HUES64 (cell line): ENCODE results near the gene DMRTC1B. TPM values are rescaled to one million over a fixed set of nuclear protein-coding genes. Genes with fewer than 3 reads are reported as not detected.
"Not testable (repeated sequence)": the region's sequence is repeated elsewhere in the genome, so short reads cannot be mapped to it uniquely, and the experiment has no call there.

Experiments used
- H3K27ac ChIP-seq: 2 replicates; pipeline ENCODE4 v1.7.0; 2013; ENCODE audit warnings: low read depth, low read length, inconsistent platforms
- H3K27me3 ChIP-seq: 2 replicates; pipeline ENCODE4 v1.6.1; 2013; ENCODE audit warnings: mild to moderate bottlenecking, low read length; ENCODE audit not compliant: insufficient read depth
- H3K36me3 ChIP-seq: 2 replicates; pipeline ENCODE4 v1.6.1; 2013; ENCODE audit warnings: mild to moderate bottlenecking, low read length; ENCODE audit not compliant: insufficient read depth
- H3K4me1 ChIP-seq: 2 replicates; pipeline ENCODE4 v1.6.1; 2013; ENCODE audit warnings: mild to moderate bottlenecking, low read length, moderate library complexity; ENCODE audit not compliant: insufficient read depth
- H3K4me3 ChIP-seq: 2 replicates; pipeline ENCODE4 v1.5.1; 2013; ENCODE audit warnings: mild to moderate bottlenecking, low read length, moderate library complexity
- H3K9ac ChIP-seq: 2 replicates; pipeline ENCODE4 v1.6.1; 2013; ENCODE audit warnings: mild to moderate bottlenecking, low read depth, low read length
- H3K9me3 ChIP-seq: 2 replicates; pipeline ENCODE4 v1.6.1; 2013; ENCODE audit warnings: low read depth, low read length; ENCODE audit not compliant: insufficient read depth
- WGBS: fragments of 150-250, 120-280 bp; methylation state at CpG from one replicate; pipeline ENCODE4 v1.1.7; 2013; ENCODE audit warnings: missing lambda C conversion rate; 5-methylcytosine and 5-hydroxymethylcytosine counted together
- polyA plus RNA-seq, 2 experiments: library from polyadenylated mRNA; stranded (reverse); fragments of 50-300 nt; gene quantifications; one replicate each; pipeline ENCODE4 v1.2.3, GENCODE V29; 2013

Gene DMRTC1B, protein sequence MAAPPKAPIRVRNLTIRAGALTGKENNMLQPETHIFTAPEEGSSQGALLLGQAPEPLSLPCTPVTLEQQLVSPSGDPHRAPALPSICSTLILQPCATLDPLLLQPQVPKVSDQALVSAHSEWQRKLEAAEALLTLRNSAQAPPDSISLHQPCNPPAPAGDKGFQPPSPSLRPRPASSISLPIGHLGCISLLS
- 0.20 TPM for polyA plus RNA-seq (2013, experiment 1 of 2)
- 0.89 TPM for polyA plus RNA-seq (2013, experiment 2 of 2)

DNA sequence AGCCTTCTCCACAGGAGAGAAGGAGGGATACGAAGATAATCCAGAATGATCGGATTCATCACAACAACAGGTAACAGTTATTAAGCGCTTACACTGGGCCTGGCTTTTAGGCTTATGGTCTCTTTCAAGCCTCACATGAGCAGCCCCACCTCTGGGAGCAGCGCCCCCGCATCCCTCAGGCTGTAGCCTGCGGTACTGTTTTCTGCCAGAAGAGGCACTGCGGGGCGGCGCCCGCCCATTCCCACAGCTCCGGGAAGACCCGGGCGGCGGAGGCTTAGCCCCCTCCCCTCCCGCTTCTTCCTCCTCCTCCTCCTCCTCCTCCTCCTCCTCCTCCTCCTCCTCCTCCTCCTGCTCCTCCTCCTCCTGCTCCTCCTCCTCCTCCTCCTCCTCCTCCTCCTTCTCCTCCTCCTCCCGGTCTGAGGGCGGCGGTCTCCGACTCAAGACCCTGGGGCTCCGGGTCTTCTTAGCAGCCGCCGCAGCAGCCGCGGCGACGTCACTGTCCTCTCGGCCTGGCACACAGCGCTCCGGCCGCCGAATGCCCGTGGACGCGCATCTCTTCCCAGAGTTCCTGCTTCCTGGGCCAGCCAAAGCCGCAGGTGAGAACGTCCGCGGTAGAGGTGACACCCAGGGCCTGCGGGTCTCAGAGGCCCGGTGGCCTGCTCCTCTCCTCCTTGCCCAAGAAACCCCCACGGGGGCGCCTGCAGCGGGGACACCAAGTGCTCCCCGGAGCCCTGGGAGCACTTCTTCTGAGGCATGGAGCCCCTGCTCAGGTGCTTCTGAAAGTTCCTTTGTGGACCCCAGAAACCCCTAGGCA lies at the start of gene DMRTC1B:
Gene DMRTC1B (plus strand): TSS at position 238 of the 814 bp plus-strand sequence. CDS start 68,246 bp downstream, outside the sequence.
- H3K9me3 ChIP-seq, H3K9ac ChIP-seq, H3K27me3 ChIP-seq, H3K36me3 ChIP-seq, H3K4me1 ChIP-seq, H3K27ac ChIP-seq, H3K4me3 ChIP-seq: not testable (repeated sequence)
- no CpG with 5 or more reads among the region's 44 CpGs for WGBS

DNA sequence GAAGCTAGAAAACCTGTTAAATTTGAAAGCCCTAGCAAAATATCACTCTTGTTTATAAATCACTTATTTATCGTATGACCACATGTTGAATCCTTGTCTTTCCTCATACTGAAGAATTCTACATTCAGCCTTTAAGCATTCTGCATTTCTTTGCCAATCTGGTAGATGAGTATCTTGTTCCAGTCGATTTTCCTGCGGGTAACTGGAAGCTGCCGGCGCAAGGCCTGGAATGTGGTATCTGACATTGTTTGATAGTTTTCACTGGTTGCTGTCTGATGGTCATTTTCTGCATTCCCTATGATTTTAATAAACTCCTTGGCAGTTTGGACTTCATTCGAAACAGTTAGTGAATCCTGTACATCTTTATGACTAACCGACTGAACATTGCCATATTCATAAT lies 48.8 kb upstream of the DMRTC1B start:
- Histone ChIP-seq H3K27ac (no peak overlapping the region), H3K9ac (no peak overlapping the region), H3K27me3 (no peaks in the 10 kb centered on the region), H3K4me1 (no peaks in the 10 kb centered on the region), H3K9me3 (no peaks in the 10 kb centered on the region), H3K4me3 (no peak overlapping the region), H3K36me3 (no peaks in the 10 kb centered on the region)
- 93% methylated on average over 7 of the region's 7 CpGs for WGBS

DNA sequence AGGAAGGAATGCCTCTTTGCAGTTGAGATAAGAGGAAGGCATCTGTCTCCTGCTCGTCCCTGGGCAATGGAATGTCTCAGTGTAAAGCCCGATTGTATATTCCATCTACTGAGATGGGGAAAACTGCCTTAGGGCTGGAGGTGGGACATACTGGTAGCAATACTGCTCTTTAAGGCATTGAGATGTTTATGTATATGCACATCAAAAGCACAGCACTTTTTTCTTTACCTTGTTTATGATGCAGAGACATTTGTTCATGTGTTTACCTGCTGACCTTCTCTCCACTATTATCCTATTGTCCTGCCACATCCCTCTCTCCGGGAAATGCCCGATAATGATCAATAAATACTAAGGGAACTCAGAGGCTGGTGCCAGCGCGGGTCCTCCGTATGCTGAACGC lies 43.1 kb upstream of the DMRTC1B start:
- H3K36me3 ChIP-seq, H3K4me3 ChIP-seq, H3K27me3 ChIP-seq, H3K9me3 ChIP-seq, H3K9ac ChIP-seq, H3K27ac ChIP-seq, H3K4me1 ChIP-seq: not testable (repeated sequence)
- 53% methylated on average over 8 of the region's 8 CpGs for WGBS

DNA sequence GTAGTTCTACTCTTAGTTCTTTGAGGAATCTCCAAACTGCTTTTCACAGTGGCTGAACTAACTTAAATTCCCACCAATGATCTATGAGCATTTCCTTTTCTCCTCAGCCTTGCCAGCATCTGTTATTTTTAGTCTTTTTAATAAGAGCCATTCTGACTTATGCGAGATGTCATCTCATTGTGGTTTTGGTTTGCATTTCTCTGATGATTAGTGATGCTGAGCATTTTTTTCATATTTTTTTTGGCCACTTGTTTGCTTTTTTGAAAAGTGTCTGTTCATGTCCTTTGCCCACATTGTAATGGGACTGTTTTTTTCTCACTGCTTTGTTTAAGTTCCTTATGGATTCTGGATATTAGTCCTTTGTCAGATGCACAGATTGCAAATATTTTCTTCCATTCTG lies 41.1 kb upstream of the DMRTC1B start:
- H3K27me3 ChIP-seq: no peaks in the 10 kb centered on the region
- H3K9ac ChIP-seq: no peak overlapping the region
- H3K27ac ChIP-seq: no peak overlapping the region
- H3K36me3 ChIP-seq: no peaks in the 10 kb centered on the region
- no peaks in the 10 kb centered on the region for H3K9me3 ChIP-seq
- WGBS: 100% methylated on average over 1 of the region's 1 CpG
- H3K4me1 ChIP-seq: no peaks in the 10 kb centered on the region
- H3K4me3 ChIP-seq: no peak overlapping the region

DNA sequence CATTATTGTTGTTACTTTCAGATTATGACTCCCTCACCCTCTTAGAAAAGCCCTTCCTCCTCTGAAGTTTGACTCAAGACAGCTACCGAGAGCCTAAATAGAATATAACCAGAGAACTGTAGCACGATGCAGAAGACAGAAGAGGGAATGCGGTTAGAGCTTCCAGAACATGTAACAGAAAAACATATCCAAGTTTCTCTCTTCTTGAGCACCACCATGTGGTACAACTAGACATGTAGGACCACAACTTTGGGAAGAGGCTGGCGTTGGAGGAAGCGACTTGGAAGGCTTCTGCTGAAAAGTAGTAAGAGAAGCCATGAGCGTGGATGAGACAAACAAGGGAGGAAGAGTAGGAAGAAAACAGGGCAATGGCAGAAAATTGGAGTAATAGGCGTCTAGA lies 31.1 kb upstream of the DMRTC1B start:
- no CpG with 5 or more reads among the region's 7 CpGs for WGBS

DNA sequence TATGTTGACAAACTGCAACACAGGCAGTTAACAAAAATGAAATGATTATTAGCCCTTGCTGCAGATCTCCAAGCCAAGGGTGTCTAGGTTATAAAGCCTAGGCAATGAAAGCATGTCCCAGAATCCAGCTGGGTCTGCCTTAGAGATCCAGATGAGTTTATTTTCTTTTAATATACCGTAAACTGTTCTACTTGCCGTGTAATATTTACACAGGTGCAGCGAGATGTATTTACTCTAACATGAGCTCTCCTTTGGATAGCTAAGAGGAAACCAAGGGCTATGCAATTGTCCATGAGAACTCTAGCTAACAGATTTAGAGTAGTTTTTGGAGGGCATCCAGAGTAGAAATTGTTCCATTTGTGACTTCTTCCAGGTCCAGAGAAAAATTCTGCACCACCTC lies 28.1 kb upstream of the DMRTC1B start:
- H3K4me1 ChIP-seq, H3K9ac ChIP-seq, H3K9me3 ChIP-seq, H3K4me3 ChIP-seq, H3K36me3 ChIP-seq, H3K27me3 ChIP-seq, H3K27ac ChIP-seq: not testable (repeated sequence)
- no CpG with 5 or more reads among the region's 3 CpGs for WGBS

More for the DNA sequence above, 31.1 kb upstream of the DMRTC1B start:
- H3K4me3 ChIP-seq, H3K9ac ChIP-seq, H3K27ac ChIP-seq, H3K27me3 ChIP-seq, H3K36me3 ChIP-seq, H3K9me3 ChIP-seq, H3K4me1 ChIP-seq: not testable (repeated sequence)

DNA sequence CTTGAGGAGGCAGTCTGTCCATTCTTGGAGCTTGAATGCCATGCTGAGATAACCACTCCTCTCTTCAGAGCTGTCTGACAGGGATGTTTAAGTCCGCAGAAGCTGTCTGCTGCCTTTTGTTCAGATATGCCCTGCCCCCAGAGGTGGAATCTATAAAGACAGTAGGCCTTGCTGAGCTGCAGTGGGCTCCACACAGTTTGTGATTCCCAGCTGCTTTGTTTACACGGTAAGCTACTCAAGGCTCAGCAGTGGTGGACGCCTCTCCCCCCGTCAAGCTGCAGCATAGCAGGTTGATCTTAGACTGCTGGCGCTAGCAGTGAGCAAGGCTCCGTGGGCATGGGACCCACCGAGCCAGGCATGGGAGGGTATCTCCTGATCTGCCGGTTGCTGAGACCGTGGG lies 16.2 kb upstream of the DMRTC1B start:
- not testable (repeated sequence) for H3K27me3 ChIP-seq, H3K36me3 ChIP-seq, H3K4me1 ChIP-seq, H3K9me3 ChIP-seq, H3K4me3 ChIP-seq, H3K27ac ChIP-seq, H3K9ac ChIP-seq
- no CpG with 5 or more reads among the region's 9 CpGs for WGBS

DNA sequence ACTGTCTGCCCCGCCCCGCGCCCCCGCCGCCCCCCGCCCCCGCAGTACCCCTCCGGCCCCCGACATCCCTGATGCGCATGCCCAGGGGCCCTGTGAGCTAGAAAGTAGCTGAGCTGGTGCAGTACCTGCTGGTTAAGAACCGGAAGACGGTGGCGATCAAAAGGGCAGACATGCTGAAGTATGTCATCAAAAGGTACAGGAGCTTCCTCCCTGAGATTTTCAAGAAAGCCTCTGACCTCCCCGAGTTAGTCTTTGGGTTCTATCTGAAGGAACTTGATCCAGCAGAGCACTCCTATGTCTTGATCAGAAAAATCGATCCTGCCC lies 739 bp downstream of the DMRTC1B start:
- no CpG with 5 or more reads among the region's 15 CpGs for WGBS
- H3K9ac ChIP-seq, H3K4me3 ChIP-seq, H3K27ac ChIP-seq, H3K9me3 ChIP-seq, H3K4me1 ChIP-seq, H3K36me3 ChIP-seq, H3K27me3 ChIP-seq: not testable (repeated sequence)

DNA sequence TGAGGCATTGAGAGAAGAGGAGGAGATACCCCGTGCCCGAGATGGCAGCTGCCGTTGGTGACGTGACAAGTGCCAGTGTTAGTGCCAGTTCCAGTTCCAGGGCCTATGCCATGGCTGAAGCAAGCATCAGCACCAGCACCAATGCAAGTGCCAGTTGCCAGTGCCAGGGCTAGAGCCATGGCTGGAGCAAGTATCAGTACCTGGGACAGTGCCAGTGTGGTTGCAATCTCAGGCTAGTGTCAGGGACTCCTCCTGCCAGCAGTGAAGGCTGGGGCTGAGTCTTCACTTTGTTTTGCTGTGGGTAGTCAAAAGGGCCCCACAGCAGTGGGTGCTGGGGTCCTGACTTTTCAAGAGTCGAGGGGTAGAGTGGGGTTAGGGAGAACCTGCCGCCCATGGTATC lies 1.5 kb downstream of the DMRTC1B start:
- WGBS: no CpG with 5 or more reads among the region's 6 CpGs
- not testable (repeated sequence) for H3K9me3 ChIP-seq, H3K9ac ChIP-seq, H3K27ac ChIP-seq, H3K4me3 ChIP-seq, H3K4me1 ChIP-seq, H3K36me3 ChIP-seq, H3K27me3 ChIP-seq

DNA sequence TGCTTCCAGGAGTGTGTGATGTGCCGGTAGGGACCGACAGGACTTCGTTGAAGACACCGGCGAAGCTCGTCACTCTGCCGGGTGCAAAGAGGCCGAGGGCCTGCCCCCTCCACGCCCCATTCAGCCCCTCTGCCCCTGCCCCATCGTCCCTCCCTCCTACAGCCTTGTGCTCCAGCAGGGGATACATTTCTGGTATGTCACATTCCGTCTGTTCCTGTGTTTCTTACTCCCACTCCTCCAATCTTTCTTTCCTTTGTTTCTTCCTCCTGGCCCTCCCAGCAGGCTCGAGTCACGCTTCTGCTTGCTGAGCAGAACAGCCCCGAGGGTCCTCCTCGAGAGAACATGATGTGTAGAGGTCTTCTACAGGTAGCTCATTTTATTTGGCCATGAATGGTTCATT lies 5.9 kb downstream of the DMRTC1B start, which contains the start of gene FAM236B:
Gene FAM236B (minus strand): TSS at position 101 of the 400 bp plus-strand sequence. CDS start 100 bp downstream, at position 1.
- H3K27ac ChIP-seq, H3K9ac ChIP-seq, H3K4me3 ChIP-seq, H3K27me3 ChIP-seq, H3K36me3 ChIP-seq, H3K9me3 ChIP-seq, H3K4me1 ChIP-seq: not testable (repeated sequence)
- WGBS: no CpG with 5 or more reads among the region's 15 CpGs

DNA sequence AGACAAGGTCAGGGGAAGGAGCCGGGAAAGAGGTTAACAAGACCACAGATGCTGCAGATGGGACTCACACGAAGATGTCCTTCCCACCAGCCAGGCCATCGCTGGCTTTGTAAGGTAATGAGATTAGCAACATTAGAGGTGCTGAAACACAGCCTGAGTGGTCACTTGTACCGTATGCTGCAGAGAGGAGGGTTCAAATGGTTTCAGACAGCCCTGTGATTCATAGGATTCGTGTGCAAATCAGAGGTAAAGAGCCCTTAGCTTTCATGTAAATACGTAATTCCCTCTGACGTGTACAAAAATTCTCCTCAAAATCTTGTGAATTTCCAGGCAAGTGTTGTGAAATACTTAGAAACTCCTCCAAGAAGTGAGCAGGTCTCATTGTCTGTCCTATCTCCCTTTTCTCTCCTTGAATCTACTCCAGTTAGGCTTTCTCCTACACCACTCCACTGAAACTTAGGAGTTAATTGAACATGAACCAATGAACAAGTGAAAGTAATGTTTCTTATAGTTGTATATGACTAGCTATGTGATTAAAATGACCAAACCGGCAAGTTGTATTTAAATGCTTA lies 6.8 kb downstream of the DMRTC1B start:
- not testable (repeated sequence) for H3K9ac ChIP-seq, H3K27me3 ChIP-seq, H3K36me3 ChIP-seq, H3K27ac ChIP-seq, H3K9me3 ChIP-seq, H3K4me1 ChIP-seq, H3K4me3 ChIP-seq
- no CpG with 5 or more reads among the region's 8 CpGs for WGBS
